K562 (cell line): ENCODE measurements around the gene TIMM17B. TPM values are rescaled to one million over a fixed set of nuclear protein-coding genes. Genes with fewer than 3 reads are reported as not detected.

Experiments
- CHD1 ChIP-seq: fragments of 200-600 bp; sonication (generic); IDR thresholded peaks from one replicate; pipeline ENCODE4 v1.6.1; 2012; ENCODE audit warnings: mild to moderate bottlenecking, moderate library complexity, low read length, inconsistent platforms
- E2F6 ChIP-seq, 2 experiments: IDR thresholded peaks; 2 replicates each; pipeline ENCODE4 v1.6.1; 2011; ENCODE audit warnings: borderline replicate concordance in 1 of 2, control low read depth in 1 of 2, low read depth in 1 of 2, low read length in 1 of 2, mild to moderate bottlenecking in 1 of 2, mixed read lengths in 1 of 2, moderate library complexity in 1 of 2; ENCODE audit not compliant: insufficient read depth in 1 of 2, insufficient read length in 1 of 2, poor library complexity in 1 of 2, severe bottlenecking in 1 of 2; ENCODE audit errors: extremely low read depth in 1 of 2
- GABPB1 ChIP-seq: sonication (generic); formaldehyde crosslinking; IDR thresholded peaks from 2 replicates; pipeline ENCODE4 v1.8.0; 2022; ENCODE audit warnings: mild to moderate bottlenecking, missing genetic modification reagents
- GATAD2A ChIP-seq: fragments of 450-650 bp; IDR thresholded peaks from 2 replicates; pipeline ENCODE4 v1.6.1; 2017
- MAZ ChIP-seq, 2 experiments: fragments of 450-650 bp in 1 of 2; sonication (generic) in 1 of 2; formaldehyde crosslinking; IDR thresholded peaks in 1 of 2; conservative IDR thresholded peaks in 1 of 2; 2 replicates each; pipeline versions ENCODE4 v1.4.0 to v1.5.0; 2020; ENCODE audit warnings: mild to moderate bottlenecking in 1 of 2, missing genetic modification reagents in 1 of 2
- MYC ChIP-seq, 2 experiments: fragments of 250-450 bp in 1 of 2; sonication (Bioruptor Pico) in 1 of 2; IDR thresholded peaks; 2 replicates each; pipeline versions ENCODE4 v1.5.1 to v1.6.1; 2012 to 2021; ENCODE audit warnings: low read depth in 2 of 2, borderline replicate concordance in 1 of 2, improper control_type of control experiment in 1 of 2, low read length in 1 of 2, mild to moderate bottlenecking in 1 of 2, moderate library complexity in 1 of 2
- NRF1 ChIP-seq, 2 experiments: fragments of 450-650 bp; IDR thresholded peaks in 1 of 2; conservative IDR thresholded peaks in 1 of 2; 2 replicates each; pipeline ENCODE4 v1.6.1; 2014; ENCODE audit warnings: mild to moderate bottlenecking in 2 of 2
- PRDM10 ChIP-seq: fragments of 450-650 bp; IDR thresholded peaks from 2 replicates; pipeline ENCODE4 v1.6.1; 2018; ENCODE audit not compliant: partially characterized antibody
- SAFB ChIP-seq: fragments of 200-400 bp; formaldehyde crosslinking; IDR thresholded peaks from 2 replicates; pipeline ENCODE4 v1.6.1; 2017; ENCODE audit warnings: low read depth, low read length, borderline replicate concordance
- SAP30 ChIP-seq: fragments of 200-600 bp; sonication (generic); IDR thresholded peaks from 2 replicates; pipeline ENCODE4 v1.6.1; 2012; ENCODE audit warnings: borderline replicate concordance, low read depth, mild to moderate bottlenecking, moderate library complexity, low read length, control low read depth, inconsistent platforms; ENCODE audit not compliant: insufficient read depth, poor library complexity, severe bottlenecking
- SIN3A ChIP-seq, 2 experiments: fragments of 150-350 bp in 1 of 2; IDR thresholded peaks; 2 replicates each; pipeline ENCODE4 v1.6.1; 2011 to 2016; ENCODE audit warnings: borderline replicate concordance in 2 of 2, low read depth in 2 of 2, low read length in 2 of 2, mild to moderate bottlenecking in 2 of 2, moderate library complexity in 2 of 2; ENCODE audit not compliant: control insufficient read depth in 1 of 2
- SUPT5H ChIP-seq: fragments of 450-650 bp; IDR thresholded peaks from 2 replicates; pipeline ENCODE4 v1.6.1; 2016
- ZBTB33 ChIP-seq: sonication (generic); formaldehyde crosslinking; IDR thresholded peaks from 2 replicates; pipeline ENCODE4 v1.8.1; 2023; ENCODE audit warnings: mild to moderate bottlenecking, missing genetic modification reagents
- ZNF239 ChIP-seq: fragments of 250-450 bp; sonication (Bioruptor Pico); IDR thresholded peaks from 2 replicates; pipeline ENCODE4 v1.4.0; 2020; ENCODE audit warnings: mild to moderate bottlenecking
- ZNF766 ChIP-seq: fragments of 200-800 bp; sonication (Bioruptor generic); conservative IDR thresholded peaks from 2 replicates; pipeline ENCODE4 v1.6.1; 2016; ENCODE audit warnings: missing genetic modification characterization, missing compliant biosample characterization
- polyA plus RNA-seq, 8 experiments: library from polyadenylated mRNA; depleted of rRNA in 4 of 8; stranded (reverse) in 5 of 8; unstranded in 3 of 8; fragments of >200 nt; fragmentation: Nextera tagmentation in 2 of 8; fragmentation: Illumina TruSeq in 1 of 8; extraction: Ambion mirVana in 2 of 8; extraction: Trizol in 1 of 8; gene quantifications; 2 replicates each; pipeline versions ENCODE4 v1.2.1 to v1.2.3, GENCODE V29; 2011 to 2014; ENCODE audit warnings: inconsistent platforms in 1 of 8, missing spikeins in 1 of 8
- total RNA-seq, 7 experiments: library from RNA; depleted of rRNA in 6 of 7; stranded (reverse); fragments of >200 nt in 6 of 7; fragmentation: Illumina TruSeq in 2 of 7; extraction: Trizol in 2 of 7; gene quantifications; 2 replicates each; pipeline versions ENCODE4 v1.2.1 to v1.2.3, GENCODE V29; 2011 to 2021; ENCODE audit warnings: low replicate concordance in 1 of 7

The TIMM17B gene
- total and polyA plus RNA-seq, 9 of the 15 experiments (the other 6 are each of a cell fraction or from before 2014, with no cell fraction given): 9.9 to 184 (median 115) TPM

- TF ChIP-seq PRDM10: peak; percentile 50
- TF ChIP-seq SAP30: peak; percentile 39
- TF ChIP-seq MYC (IDR thresholded peaks at IDR 0.05; ENCODE audit: low read depth, low read length): peak; percentile 41; the same call in 1 of the 2 replicates
- TF ChIP-seq MYC (CRISPR knock-in tag; IDR thresholded peaks at IDR 0.05; ENCODE audit: borderline replicate concordance, low read depth): no peak
- TF ChIP-seq ZNF766 (CRISPR knock-in tag): 0 out of 2 replicates have a peak, but pooled peaks have one; percentile 29
- TF ChIP-seq SAFB: peak; percentile 55; the same call in 1 of the 2 replicates
- peak; percentile 89 to 91 for TF ChIP-seq NRF1 (conservative IDR thresholded peaks at IDR 0.05 in 1 of 2, IDR thresholded peaks at IDR 0.05 in 1 of 2)
- no peak for TF ChIP-seq ZNF239 (CRISPR knock-in tag)
- peak in 1 of 2 experiments; percentile 61; a peak in 1 of 4 replicates for TF ChIP-seq MAZ (CRISPR knock-in tag; conservative IDR thresholded peaks at IDR 0.05 in 1 of 2, IDR thresholded peaks at IDR 0.05 in 1 of 2)
- peak; percentile 46; the same call in 1 of the 2 replicates for TF ChIP-seq SUPT5H
- 0 out of 2 replicates have a peak, but pooled peaks have one; percentile 20 for TF ChIP-seq ZBTB33 (CRISPR knock-in tag)
- no peak for TF ChIP-seq CHD1
- peak in 1 of 2 experiments; percentile 17 for TF ChIP-seq E2F6 (IDR thresholded peaks at IDR 0.05; ENCODE audit: borderline replicate concordance in 1 of 2, extremely low read depth in 1 of 2, insufficient read depth in 1 of 2, insufficient read length in 1 of 2, low read depth in 1 of 2, low read length in 1 of 2, poor library complexity in 1 of 2, severe bottlenecking in 1 of 2)
- no peak for TF ChIP-seq GATAD2A
- TF ChIP-seq SIN3A (IDR thresholded peaks at IDR 0.05; ENCODE audit: borderline replicate concordance in 2 of 2, control insufficient read depth in 1 of 2, low read depth in 2 of 2, low read length in 2 of 2): peak in 1 of 2 experiments; percentile 75; a peak in 1 of 4 replicates
- TF ChIP-seq GABPB1 (CRISPR knock-in tag): peak; percentile 60; the same call in 1 of the 2 replicates
- TF ChIP-seq, all 486 proteins: peak for 59
Measured at GRCh38 chrX:48891402-48892288, 5.9 kb downstream of the TIMM17B start (continued).
